DOHH2 (cell line): ENCODE results near the gene TCERG1L.

ENCODE experiments used
- H3F3A ChIP-seq: fragments of 200-600 bp; sonication (generic), shearing (Covaris generic); 2 replicates; pipeline ENCODE4 v1.6.0; 2016; ENCODE audit warnings: antibody characterized with exemption, mild to moderate bottlenecking; ENCODE audit not compliant: control insufficient read depth, insufficient read depth
- H3K27ac ChIP-seq: fragments of 200-600 bp; sonication (generic); 2 replicates; pipeline ENCODE4 v1.5.1; 2014; ENCODE audit warnings: low read depth, mild to moderate bottlenecking, low read length, moderate library complexity
- H3K27me3 ChIP-seq: fragments of 200-600 bp; sonication (generic); 2 replicates; pipeline ENCODE4 v1.6.1; 2014; ENCODE audit warnings: mild to moderate bottlenecking, low read length, mixed read lengths; ENCODE audit not compliant: control insufficient read depth
- H3K36me3 ChIP-seq: fragments of 200-600 bp; sonication (generic); 2 replicates; pipeline ENCODE4 v1.6.1; 2014; ENCODE audit warnings: mild to moderate bottlenecking, low read length, moderate library complexity, mixed read lengths; ENCODE audit not compliant: control insufficient read depth
- H3K4me1 ChIP-seq: fragments of 200-600 bp; sonication (generic); 2 replicates; pipeline ENCODE4 v1.6.1; 2014; ENCODE audit warnings: mild to moderate bottlenecking, low read length, mixed read lengths; ENCODE audit not compliant: control insufficient read depth
- H3K4me2 ChIP-seq: fragments of 200-600 bp; sonication (generic); 2 replicates; pipeline ENCODE4 v1.6.0; 2014; ENCODE audit warnings: mild to moderate bottlenecking, low read length, moderate library complexity
- H3K4me3 ChIP-seq: fragments of 200-600 bp; sonication (generic); 2 replicates; pipeline ENCODE4 v1.5.1; 2014; ENCODE audit warnings: mild to moderate bottlenecking, low read length, mixed read lengths
- H3K79me2 ChIP-seq: fragments of 200-600 bp; sonication (generic); 2 replicates; pipeline ENCODE4 v1.6.1; 2014; ENCODE audit warnings: mild to moderate bottlenecking, low read length, mixed read lengths; ENCODE audit not compliant: control insufficient read depth
- H3K9me2 ChIP-seq: fragments of 200-600 bp; sonication (generic); replicated peaks from 2 replicates; pipeline ENCODE4 v1.6.1; 2014; ENCODE audit warnings: mild to moderate bottlenecking, low read length, mixed read lengths; ENCODE audit not compliant: control insufficient read depth
- H3K9me3 ChIP-seq: fragments of 200-600 bp; sonication (generic); 2 replicates; pipeline ENCODE4 v1.6.1; 2014; ENCODE audit warnings: antibody characterized with exemption, low read length, mixed read lengths; ENCODE audit not compliant: control insufficient read depth, insufficient read depth
- H4K20me1 ChIP-seq: fragments of 200-600 bp; sonication (generic); 2 replicates; pipeline ENCODE4 v1.6.0; 2014; ENCODE audit warnings: low read depth, mild to moderate bottlenecking, antibody characterized with exemption, low read length, moderate library complexity; ENCODE audit not compliant: control insufficient read depth, insufficient read depth
- CTCF ChIP-seq: fragments of 200-600 bp; sonication (generic); IDR thresholded peaks from one replicate; pipeline ENCODE4 v1.5.1; 2014; ENCODE audit warnings: antibody characterized with exemption, mild to moderate bottlenecking, low read depth, low read length; ENCODE audit not compliant: poor library complexity, severe bottlenecking
- EZH2phosphoT487 ChIP-seq: fragments of 200-600 bp; sonication (generic); IDR thresholded peaks from 2 replicates; pipeline ENCODE4 v1.6.1; 2017; ENCODE audit warnings: borderline replicate concordance, mild to moderate bottlenecking, antibody characterized with exemption, low read length, moderate library complexity, mixed read lengths

Gene TCERG1L

GRCh38 chr10:131123496-131123895 lies 188.0 kb downstream of the TCERG1L start:
- Histone ChIP-seq H3F3A (no peaks in the 10 kb centered on the region), H4K20me1 (no peaks in the 10 kb centered on the region), H3K79me2 (no peaks in the 10 kb centered on the region), H3K4me1 (no peaks in the 10 kb centered on the region), H3K36me3 (no peaks in the 10 kb centered on the region), H3K27ac (no peak overlapping the region), H3K4me2 (no peak overlapping the region), H3K9me2 (no peaks in the 10 kb centered on the region), H3K9me3 (no peaks in the 10 kb centered on the region), H3K4me3 (no peak overlapping the region), H3K27me3 (no peaks in the 10 kb centered on the region)
- TF ChIP-seq EZH2phosphoT487 (no peak), CTCF (no peak)

GRCh38 chr10:131121511-131122035 lies 189.9 kb downstream of the TCERG1L start:
- H3K4me2 ChIP-seq: no peak overlapping the region
- no peaks in the 10 kb centered on the region for H3K9me3 ChIP-seq
- H4K20me1 ChIP-seq: no peaks in the 10 kb centered on the region
- no peaks in the 10 kb centered on the region for H3K9me2 ChIP-seq
- no peaks in the 10 kb centered on the region for H3K36me3 ChIP-seq
- H3F3A ChIP-seq: no peaks in the 10 kb centered on the region
- no peaks in the 10 kb centered on the region for H3K27me3 ChIP-seq
- H3K4me3 ChIP-seq: no peak overlapping the region
- no peak overlapping the region for H3K27ac ChIP-seq
- no peak for TF ChIP-seq CTCF
- TF ChIP-seq EZH2phosphoT487: no peak
- no peaks in the 10 kb centered on the region for H3K4me1 ChIP-seq
- no peaks in the 10 kb centered on the region for H3K79me2 ChIP-seq

- H3K4me3 ChIP-seq: no peak overlapping the region
- no peaks in the 10 kb centered on the region for H3K36me3 ChIP-seq
These were observed 191.7 kb downstream of the TCERG1L start for GRCh38 chr10:131119626-131120355.

More at GRCh38 chr10:131119626-131120355, 191.7 kb downstream of the TCERG1L start:
- Histone ChIP-seq H4K20me1 (no peaks in the 10 kb centered on the region), H3F3A (no peaks in the 10 kb centered on the region), H3K9me3 (no peaks in the 10 kb centered on the region), H3K4me1 (no peaks in the 10 kb centered on the region), H3K9me2 (no peaks in the 10 kb centered on the region), H3K27ac (no peak overlapping the region), H3K79me2 (no peaks in the 10 kb centered on the region), H3K27me3 (no peaks in the 10 kb centered on the region), H3K4me2 (no peak overlapping the region)
- TF ChIP-seq EZH2phosphoT487 (no peak), CTCF (no peak)
